Natural killer cell (primary cell): ENCODE results near the gene MLLT1. TPM values are rescaled to one million over a fixed set of nuclear protein-coding genes. Genes with fewer than 3 reads are reported as not detected.

Source experiments
- ATAC-seq, 3 donors: fragments of 150-1000 bp in 2 of 3; fragments of 200-7000 bp in 1 of 3; cut with Tn5 transposase; 1 replicate in 1 of 3; 2 replicates in 2 of 3; pipeline ENCODE4 v1.10.0; 2021; ENCODE audit warnings: mild to moderate bottlenecking in 2 of 3, moderate library complexity in 2 of 3
- DNase-seq, 2 donors: peaks; one replicate each; pipeline versions ENCODE4 v3.0.0 to v3.0.0-alpha.2; 2013 to 2021; ENCODE audit warnings: mixed read lengths in 1 of 2
- H3K27ac ChIP-seq: one replicate; pipeline ENCODE4 v1.5.1; 2013; ENCODE audit warnings: mild to moderate bottlenecking, low read length
- H3K27me3 ChIP-seq: one replicate; pipeline ENCODE4 v1.6.1; 2013; ENCODE audit warnings: low read length; ENCODE audit not compliant: control insufficient read depth, insufficient read depth
- H3K36me3 ChIP-seq: one replicate; pipeline ENCODE4 v1.6.1; 2013; ENCODE audit warnings: low read length; ENCODE audit not compliant: control insufficient read depth, insufficient read depth
- H3K4me1 ChIP-seq: one replicate; pipeline ENCODE4 v1.6.1; 2013; ENCODE audit warnings: low read length; ENCODE audit not compliant: control insufficient read depth, insufficient read depth
- H3K4me3 ChIP-seq: one replicate; pipeline ENCODE4 v1.5.1; 2013; ENCODE audit warnings: low read length
- H3K9me3 ChIP-seq: one replicate; pipeline ENCODE4 v1.6.1; 2013; ENCODE audit warnings: low read length; ENCODE audit not compliant: control insufficient read depth, insufficient read depth
- H3K27ac Mint-ChIP-seq, 2 donors: one replicate each; pipeline ENCODE4 v1.8.0; 2022; ENCODE audit warnings: mild to moderate bottlenecking in 2 of 2, mixed read lengths in 2 of 2, moderate library complexity in 1 of 2
- H3K27me3 Mint-ChIP-seq, 2 donors: one replicate each; pipeline ENCODE4 v1.8.0; 2022; ENCODE audit warnings: low read depth in 2 of 2, mixed read lengths in 2 of 2
- H3K36me3 Mint-ChIP-seq: one replicate; pipeline ENCODE4 v1.8.0; 2022; ENCODE audit warnings: mixed read lengths
- H3K4me1 Mint-ChIP-seq, 2 donors: one replicate each; pipeline ENCODE4 v1.8.0; 2022; ENCODE audit warnings: mixed read lengths in 2 of 2
- H3K4me3 Mint-ChIP-seq: one replicate; pipeline ENCODE4 v1.8.0; 2022; ENCODE audit warnings: mild to moderate bottlenecking, moderate library complexity, mixed read lengths
- H3K9me3 Mint-ChIP-seq, 2 donors: one replicate each; pipeline ENCODE4 v1.8.0; 2022; ENCODE audit warnings: mixed read lengths in 2 of 2
- WGBS: methylation state at CpG from one replicate; pipeline ENCODE4 v1.1.7; 2013; ENCODE audit warnings: missing lambda C conversion rate; ENCODE audit not compliant: insufficient coverage; 5-methylcytosine and 5-hydroxymethylcytosine counted together
- intact Hi-C: fragments of 100-400 bp; cut with micrococcal nuclease; formaldehyde crosslinking; loops from one replicate; pipeline ENCODE4 v1.14.2; 2022
- total RNA-seq, 4 donors: library from RNA; stranded (reverse); fragments of 120-200 nt in 1 of 4; gene quantifications; one replicate each; pipeline versions ENCODE4 v1.2.3 to v1.2.4, GENCODE V29; 2013 to 2022
- TF ChIP-seq, protein P1 (sequence below): fragments of 200-600 bp; IDR thresholded peaks from one replicate; pipeline ENCODE4 v1.8.0; 2022; ENCODE audit warnings: antibody characterized with exemption

The MLLT1 gene
- total RNA-seq, 3 donors from 2014 or later (not counting 1 experiment from before 2014, with no cell fraction given) = 30.2 to 43.8 (median 36.6) TPM

DNA sequence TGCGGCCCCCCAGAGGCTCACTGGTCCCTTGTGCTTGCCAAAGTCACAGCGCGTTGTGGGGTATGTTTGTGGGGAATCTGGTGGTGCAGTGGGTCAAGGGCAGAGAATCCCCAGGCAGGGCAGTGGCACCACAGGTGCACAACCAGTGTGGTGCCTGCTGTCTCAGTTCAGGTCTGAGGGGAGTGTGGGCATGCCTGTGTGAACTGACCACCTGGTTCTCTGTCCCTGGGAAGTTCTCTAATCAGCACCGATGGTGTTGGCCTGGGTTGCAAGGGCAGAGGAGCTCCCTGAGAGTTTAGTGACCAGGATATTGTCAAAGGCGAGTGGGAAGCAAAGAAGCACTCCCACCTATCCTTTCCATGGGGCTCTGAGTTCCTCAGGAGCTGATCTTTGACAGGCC is 106.6 kb downstream of the MLLT1 start:
- Histone ChIP-seq H3K4me1 (no peaks in the 10 kb centered on the region), H3K36me3 (no peaks in the 10 kb centered on the region), H3K4me3 (no peak overlapping the region), H3K27ac (no peak overlapping the region), H3K9me3 (no peaks in the 10 kb centered on the region), H3K27me3 (no peaks in the 10 kb centered on the region)
- intact Hi-C loops = no loop called here
- H3K36me3 Mint-ChIP-seq = no peaks in the 10 kb centered on the region
- H3K9me3 Mint-ChIP-seq = no peaks in the 10 kb centered on the region
- DNase-seq (no peak), ATAC-seq (no peak)
- 89% methylated on average over 5 of the region's 5 CpGs for whole genome bisulfite sequencing
- no peak overlapping the region for H3K27ac Mint-ChIP-seq
- H3K27me3 Mint-ChIP-seq = peaks cover 7 to 17% of the 10 kb centered on the region in 2 donors
- TF ChIP-seq, protein P1, sequence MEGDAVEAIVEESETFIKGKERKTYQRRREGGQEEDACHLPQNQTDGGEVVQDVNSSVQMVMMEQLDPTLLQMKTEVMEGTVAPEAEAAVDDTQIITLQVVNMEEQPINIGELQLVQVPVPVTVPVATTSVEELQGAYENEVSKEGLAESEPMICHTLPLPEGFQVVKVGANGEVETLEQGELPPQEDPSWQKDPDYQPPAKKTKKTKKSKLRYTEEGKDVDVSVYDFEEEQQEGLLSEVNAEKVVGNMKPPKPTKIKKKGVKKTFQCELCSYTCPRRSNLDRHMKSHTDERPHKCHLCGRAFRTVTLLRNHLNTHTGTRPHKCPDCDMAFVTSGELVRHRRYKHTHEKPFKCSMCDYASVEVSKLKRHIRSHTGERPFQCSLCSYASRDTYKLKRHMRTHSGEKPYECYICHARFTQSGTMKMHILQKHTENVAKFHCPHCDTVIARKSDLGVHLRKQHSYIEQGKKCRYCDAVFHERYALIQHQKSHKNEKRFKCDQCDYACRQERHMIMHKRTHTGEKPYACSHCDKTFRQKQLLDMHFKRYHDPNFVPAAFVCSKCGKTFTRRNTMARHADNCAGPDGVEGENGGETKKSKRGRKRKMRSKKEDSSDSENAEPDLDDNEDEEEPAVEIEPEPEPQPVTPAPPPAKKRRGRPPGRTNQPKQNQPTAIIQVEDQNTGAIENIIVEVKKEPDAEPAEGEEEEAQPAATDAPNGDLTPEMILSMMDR = no peak
- no peak overlapping the region for H3K4me3 Mint-ChIP-seq
- peaks cover 6 to 7% of the 10 kb centered on the region in 2 donors for H3K4me1 Mint-ChIP-seq

DNA sequence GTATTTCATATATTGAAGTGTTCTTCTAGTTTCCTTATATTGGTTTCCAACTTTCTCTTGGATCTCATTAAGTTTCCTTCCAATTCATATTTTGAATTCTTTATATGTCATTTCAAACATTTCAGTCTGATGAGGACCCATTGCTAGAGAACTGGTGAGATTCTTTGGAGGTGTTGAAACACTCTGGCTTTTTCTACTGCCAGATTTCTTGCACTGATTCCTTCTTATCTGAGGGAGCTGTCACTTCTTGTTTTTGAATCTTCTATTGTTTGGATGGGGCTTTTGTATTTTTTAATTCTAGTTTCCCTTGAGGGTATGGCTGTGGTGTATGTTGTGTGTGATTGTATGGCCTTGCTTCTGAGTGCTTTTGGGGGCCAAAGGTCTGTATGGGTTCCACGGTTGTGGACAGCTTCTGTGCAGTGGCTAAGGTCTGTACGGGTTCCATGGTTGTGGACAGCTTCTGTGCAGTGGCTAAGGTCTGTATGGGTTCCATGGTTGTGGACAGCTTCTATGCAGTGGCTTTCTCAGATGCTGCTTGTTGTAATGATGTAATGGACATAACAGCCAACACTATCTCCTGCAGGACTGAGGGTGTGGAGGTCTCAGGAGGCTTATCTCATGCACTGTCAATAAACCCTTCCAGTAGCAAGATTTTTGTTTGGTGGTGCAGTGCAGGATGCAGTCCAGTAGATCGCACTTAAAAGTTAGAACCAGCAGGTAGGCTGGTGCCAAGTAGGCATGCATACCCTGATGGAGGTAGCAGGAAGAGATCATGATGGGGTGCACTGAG is 107.5 kb downstream of the MLLT1 start:
- TF ChIP-seq, protein P1 = no peak
- WGBS = 75% methylated on average over 3 of the region's 3 CpGs

DNA sequence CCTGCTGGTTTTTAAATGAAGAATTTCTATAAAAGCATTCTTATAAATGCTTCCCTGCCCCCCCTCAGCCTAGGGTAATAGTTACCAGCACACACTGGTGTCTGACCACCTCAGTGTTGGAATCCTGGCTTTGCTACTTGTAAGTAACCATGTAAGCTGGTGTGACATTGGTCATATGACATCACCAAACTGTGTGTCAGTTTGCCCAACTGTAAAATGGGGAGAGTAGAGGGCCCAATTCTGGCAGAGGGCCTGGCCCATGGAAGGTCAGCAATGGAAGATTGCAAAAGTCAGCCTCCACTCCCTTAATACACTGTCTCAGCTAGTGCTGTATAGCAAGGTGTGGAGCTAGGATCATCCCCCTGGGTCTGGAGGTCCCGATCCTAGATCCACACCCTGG is 112.7 kb downstream of the MLLT1 start:
- Mint-ChIP-seq H3K4me3 (no peak overlapping the region), H3K27ac (no peak overlapping the region), H3K4me1 (no peaks in the 10 kb centered on the region), H3K9me3 (no peaks in the 10 kb centered on the region), H3K27me3 (peaks cover 5 to 8% of the 10 kb centered on the region in 2 donors), H3K36me3 (no peaks in the 10 kb centered on the region)
- Histone ChIP-seq H3K4me3 (no peak overlapping the region), H3K9me3 (no peaks in the 10 kb centered on the region), H3K27me3 (no peaks in the 10 kb centered on the region), H3K27ac (no peak overlapping the region), H3K4me1 (no peaks in the 10 kb centered on the region), H3K36me3 (no peaks in the 10 kb centered on the region)
- intact Hi-C loops = loop anchor here (5.0 kb wide), 1 partner anchor 130 kb away; no protein-coding TSS in a partner anchor
- WGBS = 92% methylated on average over 1 of the region's 1 CpG
- no peak for ATAC-seq
- TF ChIP-seq, protein P1 = no peak
- DNase-seq = no peak

More for the DNA sequence above, 107.5 kb downstream of the MLLT1 start:
- intact Hi-C loops = no loop called here
- H3K4me3 ChIP-seq = no peak overlapping the region
- no peak overlapping the region for H3K27ac ChIP-seq
- no peaks in the 10 kb centered on the region for H3K36me3 Mint-ChIP-seq
- peaks cover 7 to 14% of the 10 kb centered on the region in 2 donors for H3K27me3 Mint-ChIP-seq
- peaks cover 6 to 7% of the 10 kb centered on the region in 2 donors for H3K4me1 Mint-ChIP-seq
- DNase-seq = no peak
- H3K36me3 ChIP-seq = no peaks in the 10 kb centered on the region
- no peak for ATAC-seq
- H3K4me1 ChIP-seq = no peaks in the 10 kb centered on the region
- H3K9me3 Mint-ChIP-seq = no peaks in the 10 kb centered on the region
- H3K27ac Mint-ChIP-seq = no peak overlapping the region
- no peak overlapping the region for H3K4me3 Mint-ChIP-seq
- H3K9me3 ChIP-seq = no peaks in the 10 kb centered on the region
- H3K27me3 ChIP-seq = no peaks in the 10 kb centered on the region
